HepG2 (cell line): ENCODE results near the gene ELOVL2. TPM values are rescaled to one million over a fixed set of nuclear protein-coding genes. Genes with fewer than 3 reads are reported as not detected.

Experiments used
- ATAC-seq: fragments of 200-7000 bp; cut with Tn5 transposase; 3 replicates; pipeline ENCODE4 v1.9.1; 2020; ENCODE audit warnings: mild to moderate bottlenecking, moderate library complexity
- BruUV-seq: library from RNA; stranded (reverse); fragments of 400-500 nt; replicated peaks from 2 replicates; lab custom pipeline; 2021; lab: Mats Ljungman, UMichigan
- CTCF ChIA-PET: fragments of 300-600 bp; formaldehyde crosslinking; extraction: SDS; loops from one replicate; lab custom pipeline; 2021; ENCODE audit warnings: low total read pairs, inconsistent platforms, low intra/inter-chr PET ratio; lab: Yijun Ruan, JAX
- POLR2A ChIA-PET: fragments of 350-600 bp; sonication (Branson Sonifier 250); formaldehyde crosslinking; loops from one replicate; lab custom pipeline; 2020; ENCODE audit warnings: antibody characterized with exemption, inconsistent platforms; lab: Yijun Ruan, JAX
- DNase-seq: peaks from one replicate; pipeline ENCODE4 v3.0.0-alpha.2; 2015; ENCODE audit warnings: low spot score
- FAIRE-seq: peaks from 3 replicates; lab custom pipeline; 2011; peaks lifted over from hg19 to GRCh38; lab: Jason Lieb, UNC
- H2AFZ ChIP-seq: one replicate; pipeline ENCODE4 v1.6.1; 2011; ENCODE audit warnings: low read length, inconsistent platforms
- H3K27ac ChIP-seq: fragments of 300-600 bp; 3 replicates; pipeline ENCODE4 v1.8.0; 2011; ENCODE audit warnings: mixed run types, mild to moderate bottlenecking, mixed read lengths, low read length, inconsistent platforms; ENCODE audit not compliant: insufficient read depth; ENCODE audit errors: extremely low read length
- H3K27me3 ChIP-seq, 2 experiments: fragments of 200-600 bp in 1 of 2; 2 replicates in 1 of 2; 3 replicates in 1 of 2; pipeline versions ENCODE4 v1.6.0 to v1.8.0; 2011; ENCODE audit warnings: low read length in 2 of 2, mild to moderate bottlenecking in 2 of 2, moderate library complexity in 2 of 2, inconsistent platforms in 1 of 2; ENCODE audit not compliant: insufficient read depth in 2 of 2, control insufficient read depth in 1 of 2
- H3K36me3 ChIP-seq, 2 experiments: fragments of 200-600 bp in 1 of 2; replicated peaks in 1 of 2; 2 replicates in 1 of 2; 3 replicates in 1 of 2; pipeline versions ENCODE4 v1.5.1 to v1.8.0; 2011; ENCODE audit warnings: low read length in 2 of 2, inconsistent platforms in 1 of 2; ENCODE audit not compliant: insufficient read depth in 2 of 2, control insufficient read depth in 1 of 2
- H3K4me1 ChIP-seq: 2 replicates; pipeline ENCODE4 v1.5.1; 2012; ENCODE audit warnings: low read length, inconsistent platforms; ENCODE audit not compliant: insufficient read depth
- H3K4me2 ChIP-seq: 2 replicates; pipeline ENCODE4 v1.6.0; 2011; ENCODE audit warnings: low read depth, low read length, inconsistent platforms
- H3K4me3 ChIP-seq, 3 experiments: fragments of 200-600 bp in 1 of 3; sonication (generic), shearing (Covaris generic) in 1 of 3; replicated peaks in 1 of 3; 2 replicates each; pipeline ENCODE4 v1.5.1; 2011 to 2016; ENCODE audit warnings: low read length in 3 of 3, inconsistent platforms in 2 of 3, low read depth in 2 of 3, mild to moderate bottlenecking in 2 of 3, control low read depth in 1 of 3, mixed read lengths in 1 of 3; ENCODE audit not compliant: insufficient read depth in 1 of 3
- H3K79me2 ChIP-seq: one replicate; pipeline ENCODE4 v1.6.1; 2011; ENCODE audit warnings: low read length, inconsistent platforms; ENCODE audit not compliant: insufficient read depth
- H3K9ac ChIP-seq: 2 replicates; pipeline ENCODE4 v1.6.0; 2011; ENCODE audit warnings: mild to moderate bottlenecking, low read depth, low read length, inconsistent platforms; ENCODE audit not compliant: insufficient read depth
- H3K9me3 ChIP-seq: 2 replicates; pipeline ENCODE4 v1.5.1; 2012; ENCODE audit warnings: mild to moderate bottlenecking, low read length
- H4K20me1 ChIP-seq: 2 replicates; pipeline ENCODE4 v1.6.0; 2011; ENCODE audit warnings: inconsistent platforms, mild to moderate bottlenecking, low read length, moderate library complexity; ENCODE audit not compliant: insufficient read depth
- ARNT2 ChIP-seq: sonication (generic); formaldehyde crosslinking; IDR thresholded peaks from 2 replicates; pipeline ENCODE4 v1.8.0; 2022; ENCODE audit warnings: mild to moderate bottlenecking, low read depth, missing genetic modification reagents, moderate library complexity
- CAMTA2 ChIP-seq: sonication (generic); formaldehyde crosslinking; IDR thresholded peaks from 2 replicates; pipeline ENCODE4 v1.4.0; 2020; ENCODE audit warnings: mild to moderate bottlenecking, missing genetic modification reagents, borderline replicate concordance
- CBX5 ChIP-seq: sonication (generic); formaldehyde crosslinking; IDR thresholded peaks from 2 replicates; pipeline ENCODE4 v1.4.0; 2020; ENCODE audit warnings: missing genetic modification reagents, borderline replicate concordance
- EEA1 ChIP-seq: sonication (generic); formaldehyde crosslinking; IDR thresholded peaks from 2 replicates; pipeline ENCODE4 v1.5.1; 2020; ENCODE audit warnings: mild to moderate bottlenecking, missing genetic modification reagents, borderline replicate concordance
- FOXC1 ChIP-seq: sonication (generic); formaldehyde crosslinking; IDR thresholded peaks from 2 replicates; pipeline ENCODE4 v1.8.0; 2022; ENCODE audit warnings: mild to moderate bottlenecking, missing genetic modification reagents, borderline replicate concordance
- HNRNPLL ChIP-seq: fragments of 200-400 bp; formaldehyde crosslinking; IDR thresholded peaks from 2 replicates; pipeline ENCODE4 v1.6.1; 2017; ENCODE audit warnings: mild to moderate bottlenecking, low read depth, low read length; ENCODE audit not compliant: poor library complexity, severe bottlenecking
- HOXA3 ChIP-seq: sonication (generic); formaldehyde crosslinking; IDR thresholded peaks from 2 replicates; pipeline ENCODE4 v1.5.0; 2020; ENCODE audit warnings: missing genetic modification reagents
- MAFG ChIP-seq: sonication (generic); formaldehyde crosslinking; IDR thresholded peaks from 2 replicates; pipeline ENCODE4 v1.5.1; 2020; ENCODE audit warnings: mild to moderate bottlenecking, missing genetic modification reagents
- MEF2D ChIP-seq: sonication (generic); formaldehyde crosslinking; IDR thresholded peaks from 2 replicates; pipeline ENCODE4 v1.5.1; 2020; ENCODE audit warnings: mild to moderate bottlenecking, missing genetic modification reagents
- NR2F6 ChIP-seq, 2 experiments: IDR thresholded peaks; 2 replicates each; pipeline ENCODE4 v1.6.1; 2016; ENCODE audit warnings: antibody characterized with exemption in 1 of 2, mild to moderate bottlenecking in 1 of 2
- PAF1 ChIP-seq: IDR thresholded peaks from 2 replicates; pipeline ENCODE4 v1.6.1; 2016; ENCODE audit warnings: missing genetic modification reagents, missing compliant biosample characterization
- RBM22 ChIP-seq: fragments of 200-400 bp; formaldehyde crosslinking; optimal IDR thresholded peaks from 2 replicates; pipeline ENCODE3; 2017; ENCODE audit warnings: mild to moderate bottlenecking, low read length, moderate library complexity
- TP53 ChIP-seq: sonication (generic); formaldehyde crosslinking; conservative IDR thresholded peaks from 2 replicates; pipeline ENCODE4 v1.4.0; 2020; ENCODE audit warnings: missing genetic modification reagents
- ZFP62 ChIP-seq: sonication (generic); formaldehyde crosslinking; IDR thresholded peaks from 2 replicates; pipeline ENCODE4 v1.4.0; 2020; ENCODE audit warnings: missing genetic modification reagents
- ZFP82 ChIP-seq: sonication (generic); formaldehyde crosslinking; IDR thresholded peaks from 2 replicates; pipeline ENCODE4 v1.5.1; 2020; ENCODE audit warnings: mild to moderate bottlenecking, missing genetic modification reagents, borderline replicate concordance
- ZNF160 ChIP-seq: sonication (generic); formaldehyde crosslinking; IDR thresholded peaks from 2 replicates; pipeline ENCODE4 v1.8.0; 2022; ENCODE audit warnings: mild to moderate bottlenecking, inconsistent platforms, missing genetic modification reagents
- ZNF614 ChIP-seq: IDR thresholded peaks from 2 replicates; pipeline ENCODE4 v1.6.1; 2018; ENCODE audit warnings: missing biosample characterization, missing genetic modification reagents, inconsistent platforms, borderline replicate concordance
- ZNF782 ChIP-seq: sonication (generic); formaldehyde crosslinking; IDR thresholded peaks from 2 replicates; pipeline ENCODE4 v1.4.0; 2020; ENCODE audit warnings: missing genetic modification reagents, mild to moderate bottlenecking, borderline replicate concordance
- WGBS: methylation state at CpG from one replicate; pipeline ENCODE4 v1.1.6; 2017; ENCODE audit warnings: low lambda C conversion rate; 5-methylcytosine and 5-hydroxymethylcytosine counted together
- in situ Hi-C: cut with HindIII; loops from 2 replicates; pipeline ENCODE4 v1.10.0; 2017; ENCODE audit warnings: low pct_unique_long_range_greater_than_20kb; ENCODE audit not compliant: extremely low pct_ligation_motif_present
- intact Hi-C: fragments of 100-400 bp; cut with micrococcal nuclease; formaldehyde crosslinking; loops from one replicate; pipeline ENCODE4 v1.10.0; 2022; ENCODE audit not compliant: unreplicated experiment
- polyA plus RNA-seq, 8 experiments: library from polyadenylated mRNA; depleted of rRNA in 3 of 8; stranded (reverse) in 7 of 8; unstranded in 1 of 8; fragments of >200 nt; fragmentation: Illumina TruSeq in 4 of 8; extraction: Trizol in 4 of 8; gene quantifications; 2 replicates each; pipeline versions ENCODE4 v1.2.1 to v1.2.3, GENCODE V29; 2011 to 2016; ENCODE audit warnings: low read depth in 4 of 8, missing spikeins in 1 of 8, mixed read lengths in 1 of 8; ENCODE audit not compliant: insufficient read depth in 1 of 8
- total RNA-seq, 5 experiments: library from RNA; depleted of rRNA; stranded (reverse); fragments of >200 nt; fragmentation: Illumina TruSeq; extraction: Trizol; gene quantifications; 2 replicates each; pipeline ENCODE4 v1.2.3, GENCODE V29; 2016; ENCODE audit warnings: low read depth in 1 of 5
- TF ChIP-seq, protein P1 (sequence below): sonication (generic); formaldehyde crosslinking; IDR thresholded peaks from 2 replicates; pipeline ENCODE4 v1.5.0; 2020; ENCODE audit warnings: missing genetic modification reagents
- TF ChIP-seq, protein P2 (sequence below): IDR thresholded peaks from 2 replicates; pipeline ENCODE4 v1.6.1; 2016; ENCODE audit warnings: control low read depth

The ELOVL2 gene
- total and polyA plus RNA-seq, 2 of the 13 experiments (the other 11 are each of a cell fraction or from before 2014, with no cell fraction given), result 43.6 to 65.4 TPM

DNA sequence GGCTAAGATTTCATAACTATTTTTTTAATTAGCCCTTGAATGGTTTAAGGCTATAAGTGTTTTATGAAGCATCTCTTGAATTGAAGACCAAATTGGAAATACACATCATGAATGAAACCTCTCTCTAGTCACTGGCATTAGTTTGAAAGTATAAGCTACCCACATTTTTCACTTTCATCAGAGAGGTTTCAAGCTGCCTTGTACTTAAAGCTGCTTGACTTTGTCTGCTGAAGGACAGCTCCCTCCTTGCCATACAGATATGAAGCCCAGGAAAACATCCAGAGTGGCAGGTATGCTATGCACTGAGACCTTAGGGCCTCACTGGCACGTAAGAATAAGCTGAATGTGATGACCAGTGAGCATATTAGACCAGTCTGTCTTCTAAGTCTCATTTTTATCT is 62.7 kb downstream of the ELOVL2 start:
- in situ Hi-C loops, result no loop called here
- intact Hi-C loops, result no loop called here
- H4K20me1 ChIP-seq, result no peaks in the 10 kb centered on the region
- WGBS, result 100% methylated on average over 1 of the region's 1 CpG
- H3K4me2 ChIP-seq, result no peak overlapping the region
- H3K36me3 ChIP-seq, result peaks cover 0 to 2% of the 10 kb centered on the region in 2 experiments; a peak in 1 of 5 replicates
- CTCF ChIA-PET, result no interaction called here
- H3K9ac ChIP-seq, result no peak overlapping the region
- no peaks in the 10 kb centered on the region for H3K9me3 ChIP-seq
- no peaks in the 10 kb centered on the region for H3K27me3 ChIP-seq
- POLR2A ChIA-PET, result interaction anchor here (1.3 kb wide), 2 partner anchors 24 to 27 kb away, joined by 3 to 4 read pairs; no protein-coding TSS in a partner anchor
- H2AFZ ChIP-seq, result no peak overlapping the region
- DNase-seq (no peak), FAIRE-seq (no peak), ATAC-seq (no peak)
- BruUV-seq, result no TSS peak
- no peaks in the 10 kb centered on the region for H3K4me1 ChIP-seq
- H3K79me2 ChIP-seq, result no peaks in the 10 kb centered on the region
- TF ChIP-seq MAFG (CRISPR knock-in tag) (no peak), CBX5 (no peak), EEA1 (CRISPR knock-in tag) (no peak), HNRNPLL (no peak), MEF2D (no peak), FOXC1 (no peak), RBM22 (peak; percentile 30), ZFP82 (CRISPR knock-in tag) (no peak)
- no peak overlapping the region for H3K27ac ChIP-seq
- H3K4me3 ChIP-seq, result no peak overlapping the region

DNA sequence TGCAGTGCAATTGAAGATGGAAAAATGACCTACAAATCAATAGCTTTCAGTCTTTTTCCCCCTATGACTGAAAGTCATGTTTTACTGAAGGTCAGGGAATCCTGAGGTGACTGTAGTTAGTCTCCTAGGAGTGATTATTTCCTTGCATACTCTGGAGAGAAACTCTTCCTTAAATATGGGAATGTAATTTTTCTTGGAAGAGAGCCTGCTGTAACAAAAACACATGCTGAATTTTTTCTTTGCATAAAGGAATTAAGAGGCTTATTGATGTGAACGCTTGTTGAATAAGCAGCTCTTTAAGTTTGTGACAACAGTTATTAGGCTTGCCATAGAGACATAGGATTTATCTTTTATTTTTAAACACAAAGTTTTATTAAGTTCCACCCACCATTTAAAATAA is 64.5 kb downstream of the ELOVL2 start:
- no peak for ATAC-seq
- TF ChIP-seq CAMTA2 (CRISPR knock-in tag) (no peak), ZNF782 (CRISPR knock-in tag) (no peak), TP53 (CRISPR knock-in tag) (no peak), ZFP62 (CRISPR knock-in tag) (no peak), NR2F6 (IDR thresholded peaks at IDR 0.05) (no peak), NR2F6 (CRISPR knock-in tag; IDR thresholded peaks at IDR 0.05) (no peak), ZNF614 (CRISPR knock-in tag) (no peak), ZNF160 (CRISPR knock-in tag) (no peak), ARNT2 (CRISPR knock-in tag) (no peak), PAF1 (CRISPR knock-in tag) (no peak), HOXA3 (CRISPR knock-in tag) (no peak)
- TF ChIP-seq, protein P1, sequence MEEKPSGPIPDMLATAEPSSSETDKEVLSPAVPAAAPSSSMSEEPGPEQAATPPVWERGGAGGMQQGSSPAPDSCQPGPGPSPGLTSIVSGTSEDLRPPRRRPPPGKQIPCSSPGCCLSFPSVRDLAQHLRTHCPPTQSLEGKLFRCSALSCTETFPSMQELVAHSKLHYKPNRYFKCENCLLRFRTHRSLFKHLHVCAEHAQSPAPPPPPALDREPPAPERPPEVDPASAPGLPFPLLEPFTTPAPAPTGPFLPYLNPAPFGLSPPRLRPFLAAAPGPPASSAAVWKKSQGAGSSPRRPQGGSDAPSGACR, result no peak
- TF ChIP-seq, protein P2, sequence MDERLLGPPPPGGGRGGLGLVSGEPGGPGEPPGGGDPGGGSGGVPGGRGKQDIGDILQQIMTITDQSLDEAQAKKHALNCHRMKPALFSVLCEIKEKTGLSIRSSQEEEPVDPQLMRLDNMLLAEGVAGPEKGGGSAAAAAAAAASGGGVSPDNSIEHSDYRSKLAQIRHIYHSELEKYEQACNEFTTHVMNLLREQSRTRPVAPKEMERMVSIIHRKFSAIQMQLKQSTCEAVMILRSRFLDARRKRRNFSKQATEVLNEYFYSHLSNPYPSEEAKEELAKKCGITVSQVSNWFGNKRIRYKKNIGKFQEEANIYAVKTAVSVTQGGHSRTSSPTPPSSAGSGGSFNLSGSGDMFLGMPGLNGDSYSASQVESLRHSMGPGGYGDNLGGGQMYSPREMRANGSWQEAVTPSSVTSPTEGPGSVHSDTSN, result no peak
- BruUV-seq, result no TSS peak
- no peak overlapping the region for H3K27ac ChIP-seq
- no peaks in the 10 kb centered on the region for H3K4me1 ChIP-seq
- no peak overlapping the region for H3K9ac ChIP-seq
- H3K27me3 ChIP-seq, result no peaks in the 10 kb centered on the region
- H3K4me2 ChIP-seq, result no peak overlapping the region
- in situ Hi-C loops (no loop called here), intact Hi-C loops (no loop called here)
- no peak overlapping the region for H3K4me3 ChIP-seq
- ChIA-PET POLR2A (no interaction called here), CTCF (interaction anchor here (0.8 kb wide), 1 partner anchor 65 kb away, joined by 3 read pairs; the partner anchor contains the start of gene ELOVL2)
- peaks cover 0 to 2% of the 10 kb centered on the region in 2 experiments; a peak in 1 of 5 replicates for H3K36me3 ChIP-seq
- no peak for FAIRE-seq
- H3K79me2 ChIP-seq, result no peaks in the 10 kb centered on the region
- no peak for DNase-seq
- WGBS, result 96% methylated on average over 1 of the region's 1 CpG
- H3K9me3 ChIP-seq, result no peaks in the 10 kb centered on the region
- H2AFZ ChIP-seq, result no peak overlapping the region
- H4K20me1 ChIP-seq, result no peaks in the 10 kb centered on the region
